DND-41 (cell line): ENCODE results near the gene CH25H.

Experiments used
- CTCF ChIP-seq: IDR thresholded peaks from 2 replicates; pipeline ENCODE4 v1.5.1; 2012; ENCODE audit warnings: borderline replicate concordance, low read length, moderate library complexity, mild to moderate bottlenecking; ENCODE audit not compliant: poor library complexity, severe bottlenecking; ENCODE audit errors: extremely low read depth
- EZH2 ChIP-seq: IDR thresholded peaks from 3 replicates; pipeline ENCODE4 v1.6.1; 2012; ENCODE audit warnings: borderline replicate concordance, low read depth, mild to moderate bottlenecking, moderate library complexity, low read length, inconsistent platforms; ENCODE audit not compliant: severe bottlenecking

- no peak for TF ChIP-seq CTCF
- no peak for TF ChIP-seq EZH2
Observed at GRCh38 chr10:89165923-89166322, 41.2 kb downstream of the CH25H start.
